Dermis lymphatic vessel endothelial cell (primary cell): ENCODE measurements around the gene OR52A1. TPM values are rescaled to one million over a fixed set of nuclear protein-coding genes. Genes with fewer than 3 reads are reported as not detected.

Experiments
- total RNA-seq: library from RNA; depleted of rRNA; stranded (reverse); fragments of >200 nt; gene quantifications from 2 replicates; pipeline ENCODE4 v1.2.1, GENCODE V29; 2014

OR52A1 gene
- total RNA-seq, result not detected in 2 replicates

GRCh38 chr11:5154657-5155056, at the start of gene OR52A1:
TSS of gene OR52A1 (minus strand) at chr11:5154757. CDS start at chr11:5152369, 2,388 bp downstream.

GRCh38 chr11:5200582-5200981, 46.0 kb upstream of the OR52A1 start, which contains the start of gene OR51V1:
TSS of gene OR51V1 (minus strand) at chr11:5200682. CDS start at chr11:5200682, 0 bp downstream.

GRCh38 chr11:5137996-5138395, 16.6 kb downstream of the OR52A1 start, which contains the start of gene OR52A5:
TSS of gene OR52A5 (minus strand) at chr11:5138356. CDS start at chr11:5132642, 5,714 bp downstream.

Other genes with a start within 250 kb of the OR52A1 start
- gene OR51G2, start 235.4 kb downstream of the OR52A1 start, total RNA-seq, result not detected in 2 replicates
- not detected in 2 replicates for gene OR51G1, start 230.4 kb downstream of the OR52A1 start, total RNA-seq
- not detected in 2 replicates for gene OR51A4, start 207.2 kb downstream of the OR52A1 start, total RNA-seq
- gene OR51A2, start 199.0 kb downstream of the OR52A1 start, total RNA-seq, result not detected in 2 replicates
- gene OR51L1, start 159.9 kb downstream of the OR52A1 start, total RNA-seq, result not detected in 2 replicates
- not detected in 2 replicates for gene OR52J3, start 108.2 kb downstream of the OR52A1 start, total RNA-seq
- gene OR52E2, start 95.1 kb downstream of the OR52A1 start, total RNA-seq, result not detected in 2 replicates
- gene OR52E1, start 85.2 kb downstream of the OR52A1 start, total RNA-seq, result not detected in 2 replicates
- gene OR52A5, start 16.4 kb downstream of the OR52A1 start, total RNA-seq, result not detected in 2 replicates
- not detected in 2 replicates for gene OR51V1, start 45.9 kb upstream of the OR52A1 start, total RNA-seq
- not detected in 2 replicates for gene HBB, start 72.3 kb upstream of the OR52A1 start, total RNA-seq
- not detected in 2 replicates for gene HBD, start 79.7 kb upstream of the OR52A1 start, total RNA-seq
- gene HBG1, start 95.1 kb upstream of the OR52A1 start, total RNA-seq, result not detected in 2 replicates
- gene HBG2, start 100.0 kb upstream of the OR52A1 start, total RNA-seq, result not detected in 2 replicates
- gene HBE1, start 115.2 kb upstream of the OR52A1 start, total RNA-seq, result not detected in 2 replicates
- gene OR51B4, start 147.2 kb upstream of the OR52A1 start, total RNA-seq, result not detected in 2 replicates
- gene OR51B2, start 169.5 kb upstream of the OR52A1 start, total RNA-seq, result not detected in 2 replicates
- 0.09 TPM in 1 of 2 replicates, not detected in the other for gene OR51B5, start 188.8 kb upstream of the OR52A1 start, total RNA-seq
- gene OR51B6, start 196.8 kb upstream of the OR52A1 start, total RNA-seq, result not detected in 2 replicates
- not detected in 2 replicates for gene OR51M1, start 229.1 kb upstream of the OR52A1 start, total RNA-seq